Gastroesophageal sphincter (tissue), 3 donors: ENCODE measurements around the gene CEP43.

Source experiments
- POLR2A ChIP-seq, 2 donors: fragments of 450-650 bp; IDR thresholded peaks; one replicate each; pipeline ENCODE4 v1.6.1; 2017; ENCODE audit warnings: antibody characterized with exemption in 2 of 2, mild to moderate bottlenecking in 2 of 2, moderate library complexity in 1 of 2
- TF ChIP-seq, protein P1 (sequence below), 4 experiments: fragments of 200-600 bp in 2 of 4; fragments of 450-650 bp in 2 of 4; sonication (generic) in 1 of 4; IDR thresholded peaks; one replicate each; pipeline ENCODE4 v1.5.1; 2017 to 2019; ENCODE audit warnings: antibody characterized with exemption in 4 of 4, mild to moderate bottlenecking in 2 of 4, moderate library complexity in 2 of 4

DNA sequence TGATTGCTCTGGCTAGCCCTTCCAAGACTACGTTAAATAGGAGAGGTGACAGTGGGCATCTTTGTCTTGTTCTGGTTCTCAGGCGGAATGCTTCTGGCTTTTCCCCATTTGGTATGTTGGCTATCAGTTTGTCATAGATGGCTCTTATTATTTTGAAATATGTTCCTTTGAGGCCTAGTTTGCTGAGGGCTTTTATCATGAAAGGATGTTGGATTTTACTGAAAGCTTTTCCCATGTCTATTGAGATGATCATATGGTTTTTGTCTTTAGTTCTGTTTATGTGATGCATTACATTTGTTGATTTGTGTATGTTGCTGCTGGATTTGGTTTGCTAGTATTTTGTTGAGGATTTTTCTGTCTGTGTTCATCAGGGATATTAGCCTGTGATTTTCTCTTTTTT is 32.9 kb upstream of the CEP43 start:
- TF ChIP-seq POLR2A (IDR thresholded peaks at IDR 0.05): no peak
- TF ChIP-seq, protein P1, sequence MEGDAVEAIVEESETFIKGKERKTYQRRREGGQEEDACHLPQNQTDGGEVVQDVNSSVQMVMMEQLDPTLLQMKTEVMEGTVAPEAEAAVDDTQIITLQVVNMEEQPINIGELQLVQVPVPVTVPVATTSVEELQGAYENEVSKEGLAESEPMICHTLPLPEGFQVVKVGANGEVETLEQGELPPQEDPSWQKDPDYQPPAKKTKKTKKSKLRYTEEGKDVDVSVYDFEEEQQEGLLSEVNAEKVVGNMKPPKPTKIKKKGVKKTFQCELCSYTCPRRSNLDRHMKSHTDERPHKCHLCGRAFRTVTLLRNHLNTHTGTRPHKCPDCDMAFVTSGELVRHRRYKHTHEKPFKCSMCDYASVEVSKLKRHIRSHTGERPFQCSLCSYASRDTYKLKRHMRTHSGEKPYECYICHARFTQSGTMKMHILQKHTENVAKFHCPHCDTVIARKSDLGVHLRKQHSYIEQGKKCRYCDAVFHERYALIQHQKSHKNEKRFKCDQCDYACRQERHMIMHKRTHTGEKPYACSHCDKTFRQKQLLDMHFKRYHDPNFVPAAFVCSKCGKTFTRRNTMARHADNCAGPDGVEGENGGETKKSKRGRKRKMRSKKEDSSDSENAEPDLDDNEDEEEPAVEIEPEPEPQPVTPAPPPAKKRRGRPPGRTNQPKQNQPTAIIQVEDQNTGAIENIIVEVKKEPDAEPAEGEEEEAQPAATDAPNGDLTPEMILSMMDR (IDR thresholded peaks at IDR 0.05): no peak
